HepG2 (cell line): ENCODE results near the gene EPB41L1.

ENCODE experiments used
- ATF3 ChIP-seq: sonication (generic); formaldehyde crosslinking; IDR thresholded peaks from 2 replicates; pipeline ENCODE4 v1.4.0; 2020; ENCODE audit warnings: missing genetic modification reagents
- BCL6 ChIP-seq: IDR thresholded peaks from 2 replicates; pipeline ENCODE4 v1.6.1; 2016; ENCODE audit warnings: missing genetic modification reagents, missing compliant biosample characterization
- CTCF ChIP-seq: sonication (generic); formaldehyde crosslinking; IDR thresholded peaks from 2 replicates; pipeline ENCODE4 v1.5.0; 2020; ENCODE audit warnings: mild to moderate bottlenecking, missing genetic modification reagents, moderate library complexity
- FOXA3 ChIP-seq: IDR thresholded peaks from 2 replicates; pipeline ENCODE4 v1.6.1; 2016; ENCODE audit warnings: missing genetic modification reagents, missing compliant biosample characterization
- MAX ChIP-seq: IDR thresholded peaks from 2 replicates; pipeline ENCODE4 v1.6.1; 2012; ENCODE audit warnings: inconsistent platforms
- MEF2D ChIP-seq: sonication (generic); formaldehyde crosslinking; IDR thresholded peaks from 2 replicates; pipeline ENCODE4 v1.5.1; 2020; ENCODE audit warnings: mild to moderate bottlenecking, missing genetic modification reagents
- MXD4 ChIP-seq: IDR thresholded peaks from 2 replicates; pipeline ENCODE4 v1.6.1; 2016; ENCODE audit warnings: mild to moderate bottlenecking, missing biosample characterization, missing genetic modification reagents
- SP1 ChIP-seq, 2 experiments: fragments of 450-650 bp in 1 of 2; sonication (generic) in 1 of 2; formaldehyde crosslinking in 1 of 2; IDR thresholded peaks; 2 replicates each; pipeline versions ENCODE4 v1.4.0 to v1.6.1; 2016 to 2020; ENCODE audit warnings: missing genetic modification reagents in 1 of 2
- TEAD3 ChIP-seq: optimal IDR thresholded peaks from 2 replicates; pipeline ENCODE3; 2016; ENCODE audit warnings: borderline replicate concordance
- THYN1 ChIP-seq: sonication (generic); formaldehyde crosslinking; IDR thresholded peaks from 2 replicates; pipeline ENCODE4 v1.8.1; 2023; ENCODE audit warnings: low read depth, mild to moderate bottlenecking, moderate library complexity, missing genetic modification reagents, borderline replicate concordance
- USF2 ChIP-seq, 2 experiments: sonication (generic) in 1 of 2; formaldehyde crosslinking in 1 of 2; IDR thresholded peaks; 2 replicates each; pipeline versions ENCODE4 v1.5.1 to v1.6.1; 2011 to 2020; ENCODE audit warnings: borderline replicate concordance in 1 of 2, low read depth in 1 of 2, low read length in 1 of 2, mild to moderate bottlenecking in 1 of 2, missing genetic modification reagents in 1 of 2, moderate library complexity in 1 of 2
- ZMAT3 ChIP-seq: sonication (generic); formaldehyde crosslinking; conservative IDR thresholded peaks from 2 replicates; pipeline ENCODE4 v1.7.0; 2021; ENCODE audit warnings: missing genetic modification reagents
- ZNF225 ChIP-seq: sonication (generic); formaldehyde crosslinking; IDR thresholded peaks from 2 replicates; pipeline ENCODE4 v1.4.0; 2020; ENCODE audit warnings: mild to moderate bottlenecking, missing genetic modification reagents

GRCh38 chr20:36231331-36231730 is 76.8 kb downstream of the EPB41L1 start:
- TF ChIP-seq MXD4 (no peak), MEF2D (no peak), ATF3 (CRISPR knock-in tag) (no peak), CTCF (CRISPR knock-in tag) (no peak), BCL6 (CRISPR knock-in tag) (no peak), THYN1 (CRISPR knock-in tag) (no peak), ZMAT3 (CRISPR knock-in tag) (no peak), FOXA3 (CRISPR knock-in tag) (no peak), SP1 (IDR thresholded peaks at IDR 0.05) (no peak), SP1 (CRISPR knock-in tag; IDR thresholded peaks at IDR 0.05) (no peak), MAX (no peak), USF2 (IDR thresholded peaks at IDR 0.05; ENCODE audit: low read depth, low read length) (no peak), USF2 (CRISPR knock-in tag; IDR thresholded peaks at IDR 0.05; ENCODE audit: borderline replicate concordance) (no peak), ZNF225 (CRISPR knock-in tag) (no peak), TEAD3 (CRISPR knock-in tag) (no peak)
